Stimulated activated CD8-positive, alpha-beta memory T cell treated with anti-CD3 and anti-CD28 coated beads, Interleukin-12 subunit alpha, Interleukin-12 subunit beta, amount 100 ng/mL, for 4 hours (primary cell): ENCODE results near the gene PPP2R5D.
A peak's percentile ranks its signal among the peaks of the same experiment; 100 is the strongest.
"Not testable (repeated sequence)": the region's sequence is repeated elsewhere in the genome, so short reads cannot be mapped to it uniquely, and the experiment has no call there.

Experiments used
- DNase-seq: peaks from one replicate; pipeline ENCODE4 v3.0.0-alpha.2; 2020; ENCODE audit warnings: low read depth

The PPP2R5D gene

DNA sequence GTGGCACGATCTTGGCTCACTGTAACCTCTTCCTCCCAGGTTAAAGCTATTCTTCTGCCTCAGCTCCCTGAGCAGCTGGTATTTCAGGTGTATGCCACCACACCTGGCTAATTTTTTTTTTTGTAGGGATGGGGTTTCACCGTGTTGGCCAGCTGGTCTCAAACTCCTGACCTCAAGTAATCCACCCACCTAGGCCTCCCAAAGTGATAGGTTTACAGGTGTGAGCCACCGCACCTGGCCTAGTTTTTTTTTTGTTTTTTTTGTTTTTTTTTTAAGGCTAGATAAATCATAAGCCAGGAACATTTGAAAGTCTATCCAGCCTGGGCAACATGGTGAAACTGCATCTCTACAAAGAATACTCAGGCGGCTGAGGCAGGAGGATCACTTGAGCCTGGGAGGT is 48.0 kb downstream of the PPP2R5D start:
- DNase-seq = no peak

DNA sequence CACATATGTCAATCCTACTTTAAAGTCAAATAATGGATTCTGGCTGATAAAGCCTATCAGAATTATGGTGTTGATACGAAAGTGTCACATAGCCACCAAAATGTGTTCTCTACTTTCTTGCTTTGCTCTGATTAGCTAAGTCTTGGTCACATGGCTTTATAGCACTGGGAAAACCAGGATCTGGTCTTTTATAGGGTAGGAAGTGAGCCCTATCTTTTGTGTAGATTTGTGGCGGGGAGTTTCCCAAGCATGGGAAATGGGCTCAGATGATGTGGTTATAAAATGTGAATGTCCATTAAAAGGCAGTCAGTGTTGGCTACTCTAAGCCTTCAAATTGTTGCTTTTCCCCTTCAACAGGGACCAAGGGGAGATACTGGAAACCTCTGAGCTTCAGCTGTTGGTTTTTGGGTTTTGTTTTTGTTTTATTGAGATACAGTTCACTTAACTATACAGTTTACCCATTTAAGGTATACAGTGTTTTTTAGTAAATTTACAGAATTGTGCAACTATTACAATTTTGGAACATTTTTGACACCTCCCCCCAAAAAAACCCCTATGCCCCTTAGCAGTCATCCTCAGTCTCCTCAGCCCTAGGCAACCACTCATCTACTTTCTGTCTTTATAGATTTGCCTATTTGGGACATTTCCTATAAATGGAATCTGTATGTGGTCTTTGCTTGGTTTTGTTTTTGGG is 49.3 kb downstream of the PPP2R5D start:
- DNase-seq = no peak

DNA sequence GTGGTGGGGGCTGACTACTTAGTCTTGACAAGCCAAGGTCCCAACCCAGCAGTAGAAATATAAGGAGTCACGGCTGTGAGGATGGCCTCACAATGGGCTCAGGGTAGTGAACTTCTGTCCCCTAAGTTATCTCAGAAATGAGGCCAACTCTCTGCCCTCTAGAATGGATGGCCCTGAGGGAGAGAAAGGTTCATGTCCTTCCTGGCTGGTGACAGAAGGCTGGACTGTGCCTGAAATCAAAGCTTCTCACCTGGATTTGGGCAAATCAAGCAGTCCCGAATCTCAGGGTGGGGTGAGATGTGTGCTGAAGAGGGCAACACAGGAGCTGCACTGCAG is 49.8 kb downstream of the PPP2R5D start:
- no peak for DNase-seq

DNA sequence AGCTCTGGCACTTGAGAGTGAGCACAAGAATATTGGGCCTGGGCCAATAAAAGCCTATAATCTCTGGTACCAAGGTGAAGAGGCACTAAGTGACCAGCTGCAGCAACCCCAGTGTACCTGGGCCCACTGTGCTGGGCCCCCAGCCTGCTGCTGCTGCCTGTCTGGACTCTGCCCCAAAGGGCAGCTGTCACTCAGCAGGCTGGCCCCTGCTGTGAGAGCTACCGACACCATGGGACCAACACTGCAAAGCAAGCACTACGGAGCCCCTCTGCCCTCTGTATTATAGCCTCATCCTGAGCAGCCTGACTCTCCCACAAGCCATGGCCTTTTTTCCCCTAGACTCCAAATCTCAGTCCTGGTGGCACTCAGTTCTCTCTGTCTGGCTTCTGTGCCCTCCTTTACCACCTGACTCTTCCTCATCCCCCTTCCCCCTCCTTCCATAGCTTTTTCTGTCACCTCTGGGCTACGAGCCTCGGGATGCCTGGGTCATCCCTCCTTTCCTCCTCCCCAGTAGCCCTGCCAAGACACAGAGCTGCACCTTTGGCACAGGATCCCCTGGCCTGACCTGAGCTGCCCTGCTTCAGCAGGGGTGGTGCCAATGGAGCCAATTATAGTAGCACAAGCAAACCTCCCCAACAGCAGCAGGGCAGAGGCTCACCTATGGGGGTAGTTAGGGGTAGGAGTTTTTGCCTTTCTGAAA is 51.3 kb downstream of the PPP2R5D start:
- DNase-seq = no peak

DNA sequence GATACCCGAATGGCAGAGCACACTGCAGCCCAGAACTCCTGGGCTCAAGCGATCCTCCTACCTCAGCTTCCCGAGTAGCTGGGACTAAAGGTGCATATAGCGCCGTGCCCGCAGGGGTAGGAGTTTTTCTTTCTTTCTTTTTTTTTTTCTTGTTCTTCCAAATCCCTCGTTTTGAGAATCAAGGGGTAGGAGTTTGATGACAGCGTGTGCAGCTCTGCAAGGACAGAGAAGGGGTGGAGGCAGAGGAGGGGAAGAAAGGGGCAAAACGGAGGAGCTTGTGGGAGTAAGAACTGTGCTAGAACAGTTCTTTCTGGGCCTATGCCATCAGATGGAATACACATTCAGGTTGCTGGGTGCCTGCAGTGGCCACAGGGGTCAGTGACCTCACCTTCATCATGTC is 52.3 kb downstream of the PPP2R5D start:
- no peak for DNase-seq

DNA sequence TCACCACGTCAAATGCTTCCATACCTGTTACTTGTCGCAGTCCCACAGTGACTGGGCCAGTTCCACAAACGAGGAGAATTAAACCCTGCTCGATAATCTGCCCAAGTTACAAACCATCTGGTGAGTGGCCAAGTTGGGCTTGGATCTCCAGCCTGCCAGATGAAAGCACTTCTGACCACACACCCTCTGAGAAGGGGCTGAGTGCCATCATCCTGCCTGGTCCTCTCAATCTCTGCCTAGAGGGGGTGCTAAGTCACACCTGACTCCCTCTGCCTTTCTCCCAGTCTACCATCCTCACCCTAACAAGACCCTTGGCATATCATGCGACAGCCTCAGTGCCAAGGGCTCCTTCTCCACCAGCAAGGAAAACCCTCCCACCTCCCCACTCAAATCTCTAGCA is 52.8 kb downstream of the PPP2R5D start:
- DNase-seq = no peak

DNA sequence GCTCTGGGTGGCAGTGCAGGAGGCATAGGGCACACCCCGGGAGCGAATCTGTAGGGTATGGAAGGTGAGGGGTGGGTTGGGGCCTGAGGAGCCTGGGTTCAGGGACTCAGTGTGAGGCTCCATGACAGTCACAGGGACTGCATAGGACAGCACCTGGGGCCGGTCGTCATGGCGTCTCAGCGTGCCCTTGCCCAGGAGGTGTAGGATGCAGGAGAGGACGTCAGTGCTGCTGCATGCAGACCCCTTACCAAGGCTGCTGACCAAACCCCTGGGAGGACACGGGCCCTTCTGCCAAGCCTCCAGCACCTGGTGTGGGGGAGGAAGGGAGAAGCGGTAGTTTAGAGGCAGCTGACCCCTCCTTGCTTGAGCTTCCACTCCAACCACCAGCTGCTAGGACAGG is 53.3 kb downstream of the PPP2R5D start:
- no peak for DNase-seq

DNA sequence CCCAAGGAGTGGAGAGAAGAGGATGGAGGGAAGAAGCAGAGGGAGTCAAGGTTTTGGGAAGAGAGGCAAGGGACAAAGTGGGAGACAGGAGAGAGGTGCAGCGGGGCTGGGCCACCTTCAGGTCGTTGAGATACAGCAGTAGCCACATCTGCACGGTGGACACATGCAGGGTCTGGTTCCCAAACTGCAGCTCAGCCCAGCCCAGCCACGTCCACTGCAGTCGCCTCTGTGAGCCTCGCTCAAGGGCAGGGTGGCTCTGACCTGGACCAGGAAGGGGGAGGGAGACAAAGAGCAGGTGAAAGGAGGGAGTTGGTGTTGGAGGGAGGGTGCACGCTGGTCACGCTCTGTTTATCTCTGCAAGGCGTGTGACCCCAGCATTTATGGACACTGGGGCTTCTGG is 54.4 kb downstream of the PPP2R5D start:
- DNase-seq = no peak

DNA sequence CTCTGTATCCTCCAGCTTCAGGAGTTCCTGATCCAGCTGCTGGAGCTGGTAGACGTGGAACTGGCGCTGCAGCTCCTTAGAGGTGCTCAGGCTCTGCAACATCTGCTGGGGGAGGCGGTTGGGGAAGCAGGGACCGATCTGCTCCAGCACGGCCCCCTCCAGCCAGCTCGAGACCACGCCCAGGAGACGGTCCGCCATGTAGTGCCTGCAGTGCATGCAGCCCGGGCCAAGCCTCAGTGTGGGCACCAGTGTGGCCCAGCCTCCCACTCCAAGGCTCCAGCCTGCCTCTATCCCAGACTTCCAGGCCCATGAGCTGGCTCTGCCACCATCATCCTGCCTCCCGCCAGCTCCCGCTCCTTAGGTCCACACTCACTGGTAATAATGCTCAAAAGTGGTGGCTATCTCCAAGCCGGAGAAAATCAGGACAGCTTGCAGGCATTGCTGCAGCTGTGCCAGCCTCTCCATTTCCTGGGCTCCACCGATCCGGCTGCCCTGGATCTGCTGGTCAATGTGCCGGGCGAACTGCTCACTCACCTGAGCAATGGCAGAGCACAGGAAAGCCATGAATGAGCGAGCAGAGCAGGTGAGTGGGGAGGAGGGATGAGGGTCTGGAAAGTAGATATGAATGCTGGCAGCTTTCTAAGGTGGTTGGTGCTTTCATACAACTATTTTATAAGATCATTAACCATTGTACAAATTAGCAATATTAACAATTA is 56.3 kb downstream of the PPP2R5D start:
- DNase-seq = no peak

DNA sequence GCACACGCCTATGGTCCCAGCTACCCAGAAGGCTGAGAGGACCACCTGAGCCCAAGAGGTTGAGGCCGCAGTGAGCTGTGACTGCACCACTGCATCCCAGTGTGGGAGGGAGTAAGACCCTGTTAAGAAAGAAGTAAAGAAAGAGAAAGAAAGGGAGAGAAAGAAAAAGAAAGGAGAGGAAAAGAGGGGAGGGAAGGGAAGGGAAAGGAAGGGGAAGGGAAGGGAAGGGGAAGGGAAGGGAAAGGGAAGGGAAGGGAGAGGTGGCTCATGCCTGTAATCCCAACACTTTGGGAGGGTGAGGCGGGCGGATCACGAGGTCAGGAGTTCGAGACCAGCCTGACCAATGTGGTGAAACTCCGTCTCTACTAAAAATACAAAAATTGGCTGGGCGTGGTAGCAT is 57.1 kb downstream of the PPP2R5D start:
- DNase-seq = not testable (repeated sequence)

DNA sequence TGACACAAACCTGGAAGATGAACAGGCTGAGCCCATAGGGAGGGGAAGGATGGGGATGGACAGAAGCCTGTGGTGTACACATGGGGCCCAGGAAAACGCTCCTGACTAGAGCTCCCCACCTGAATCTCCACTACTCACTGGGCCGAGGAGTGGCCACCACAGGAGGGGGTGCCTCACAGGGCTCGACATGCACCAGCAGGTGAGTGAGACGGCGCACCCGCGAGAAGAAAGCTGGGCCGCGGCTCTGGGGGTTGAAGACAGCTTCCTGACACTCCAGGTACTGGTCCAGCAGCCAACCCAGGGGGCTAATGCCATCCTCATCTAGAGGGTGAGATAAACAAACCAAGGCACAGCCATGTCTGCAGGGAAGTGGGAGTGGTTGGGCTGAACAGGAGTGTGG is 58.9 kb downstream of the PPP2R5D start:
- DNase-seq = no peak

DNA sequence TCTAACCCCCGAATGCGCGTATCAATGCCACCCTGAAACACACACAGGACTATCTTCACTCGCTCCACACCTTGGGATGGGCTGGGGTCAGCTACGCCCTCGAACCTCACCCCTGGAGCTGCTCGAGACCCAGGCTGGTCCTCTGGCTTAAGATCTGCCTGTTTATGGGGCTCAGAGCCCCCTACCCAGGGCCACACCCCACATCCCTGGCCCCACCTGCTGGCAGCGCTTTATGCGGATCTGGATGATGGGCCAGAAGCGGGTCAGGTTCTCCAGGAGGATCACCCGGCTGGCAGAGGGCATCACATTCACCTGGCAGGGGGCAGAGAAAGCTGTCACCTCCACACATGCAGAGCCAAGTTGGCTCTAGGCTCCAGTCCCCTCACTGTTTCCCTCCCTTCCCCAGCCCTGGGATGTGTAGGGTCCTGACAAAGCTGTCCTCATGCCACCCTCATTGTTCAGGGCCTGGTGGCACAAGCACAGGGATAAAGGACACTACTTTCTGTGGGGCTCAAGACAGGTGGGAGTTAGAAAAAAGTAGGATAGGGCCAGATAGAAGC is 61.1 kb downstream of the PPP2R5D start:
- DNase-seq = no peak

DNA sequence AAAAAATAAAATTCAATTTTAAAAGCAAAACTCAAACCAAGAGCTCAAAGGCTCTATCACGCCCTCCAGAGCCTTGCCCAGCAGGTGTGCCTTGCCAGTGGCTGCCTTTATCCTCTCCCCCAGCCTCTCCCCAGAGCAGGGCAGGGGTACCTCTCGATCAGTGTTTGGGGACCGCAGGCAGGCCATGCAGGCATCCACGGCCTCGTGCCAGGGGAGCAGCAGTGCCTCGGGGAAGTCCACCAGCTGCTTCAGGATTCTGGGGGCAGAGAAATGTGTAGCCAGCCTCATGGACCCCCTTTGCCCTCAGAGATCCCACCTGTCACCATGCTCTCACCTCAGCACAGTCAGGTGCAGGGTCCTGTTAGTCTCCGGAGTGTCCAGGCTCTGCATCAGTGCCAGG is 63.6 kb downstream of the PPP2R5D start:
- no peak for DNase-seq

DNA sequence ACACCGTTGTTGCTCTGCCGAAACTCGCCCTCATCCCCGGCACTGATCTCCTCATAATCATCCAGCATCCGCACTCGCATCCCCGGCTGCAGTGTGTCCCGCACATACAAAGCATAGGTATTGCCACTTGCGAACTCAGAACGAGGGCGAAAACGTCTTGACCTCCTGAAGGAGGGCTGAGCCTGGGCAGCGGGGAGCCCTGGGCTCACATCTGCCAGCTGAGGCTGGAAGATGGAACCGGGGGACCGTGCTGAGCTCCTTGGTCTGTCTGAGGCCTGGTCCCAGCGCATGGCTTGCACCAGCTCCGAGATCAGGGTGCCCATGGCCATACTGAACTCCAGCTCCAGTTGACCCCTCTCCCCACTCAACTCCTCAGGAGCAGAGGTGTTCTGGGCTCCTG is 66.6 kb downstream of the PPP2R5D start:
- DNase-seq = no peak

DNA sequence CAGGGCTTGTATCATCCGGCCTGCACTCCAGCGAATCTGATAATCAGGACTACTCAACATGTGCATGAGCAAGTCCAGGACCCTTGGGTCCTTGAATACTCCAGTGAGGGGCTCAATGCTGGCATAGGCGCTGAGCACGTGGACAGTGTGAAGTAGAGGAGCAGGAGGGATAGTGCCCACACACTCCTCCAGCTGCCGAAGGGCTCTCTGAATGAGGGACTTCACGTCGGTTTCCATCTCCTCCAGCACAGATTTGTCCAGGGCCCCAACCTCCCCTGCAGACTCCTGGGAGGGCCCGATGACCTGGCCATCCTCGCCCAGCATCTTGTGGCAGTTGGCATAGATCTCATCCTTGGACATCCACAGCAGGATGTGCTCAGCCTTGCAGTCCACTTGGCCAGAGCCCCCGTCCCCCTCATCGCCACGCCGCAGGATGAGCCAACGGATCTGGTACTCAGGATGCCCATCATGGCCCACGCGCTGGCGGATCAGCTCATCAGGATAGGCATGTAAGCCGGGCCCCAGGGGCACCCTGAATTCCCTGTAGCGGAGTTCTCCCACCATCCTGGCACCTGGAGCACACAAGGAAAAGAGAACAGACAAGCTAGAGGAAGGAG is 68.0 kb downstream of the PPP2R5D start:
- DNase-seq = no peak

DNA sequence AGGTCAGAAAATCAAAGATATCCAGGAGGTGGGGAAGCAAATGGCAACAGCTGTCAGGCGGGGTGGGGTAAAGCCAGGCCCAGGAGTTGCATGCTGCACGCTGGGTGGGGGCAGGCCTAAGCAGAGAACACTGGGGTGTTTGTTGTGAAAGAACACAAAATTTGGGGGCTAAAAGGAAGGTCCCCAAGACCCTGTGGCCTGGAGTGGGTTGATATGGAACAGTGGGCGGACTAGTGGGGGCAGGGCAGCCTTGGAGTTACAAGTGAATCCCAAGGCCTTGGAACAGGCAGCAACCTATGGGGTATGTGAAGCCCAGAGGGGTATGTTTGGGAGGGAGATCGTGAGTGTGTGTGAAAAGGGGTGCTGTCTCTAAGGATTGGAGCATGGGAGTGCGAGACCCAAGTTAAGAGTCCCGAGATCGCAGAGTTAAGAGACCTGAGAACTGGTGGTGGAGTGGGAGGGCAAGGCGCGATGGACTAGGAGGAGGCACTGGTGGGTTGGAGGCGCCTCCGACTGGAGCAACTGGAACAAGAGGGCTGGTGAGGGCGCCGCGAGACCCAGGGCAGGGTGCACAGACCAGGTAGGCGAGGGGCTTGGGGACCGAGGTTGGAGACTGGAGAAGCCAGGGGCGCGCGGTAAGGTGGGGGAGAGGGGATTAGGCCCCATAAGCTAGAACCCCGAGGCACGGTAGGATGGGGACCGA is 68.6 kb downstream of the PPP2R5D start:
- no peak for DNase-seq

DNA sequence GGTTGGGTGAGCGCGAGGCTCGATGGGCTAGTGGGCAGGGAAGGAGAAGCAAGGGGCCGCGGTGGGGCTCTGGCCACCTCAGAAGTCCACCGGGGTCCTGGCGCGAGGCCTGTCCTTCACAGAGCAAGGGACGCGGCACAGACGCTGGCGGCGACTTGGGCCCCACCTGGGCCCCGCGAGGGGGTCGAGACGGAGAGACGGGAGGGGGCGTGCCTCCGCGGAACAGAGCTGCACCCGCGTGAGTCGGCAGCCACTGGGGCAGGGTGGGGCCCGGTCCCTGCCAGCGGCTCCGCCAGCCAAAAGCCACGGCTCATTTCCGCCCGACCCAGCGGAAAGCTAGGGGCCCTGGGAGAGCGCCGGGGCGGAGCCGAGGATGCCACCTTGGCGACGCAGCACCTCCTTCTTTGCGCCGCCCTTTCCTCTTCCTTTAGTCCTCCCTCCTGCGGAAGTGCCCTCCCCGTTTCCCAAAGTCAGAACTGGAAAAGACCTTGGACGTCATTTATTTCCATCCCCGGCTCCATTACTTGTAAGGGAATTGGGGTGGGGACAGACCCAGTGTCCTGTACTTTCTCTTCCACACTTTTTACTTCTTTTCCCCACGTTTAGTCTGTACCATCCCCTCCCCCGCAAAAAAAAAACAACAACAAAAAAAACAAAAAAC is 69.3 kb downstream of the PPP2R5D start, which contains the start of gene CUL7:
CUL7 (minus strand) TSS at position 307 of the 661 bp plus-strand sequence. CDS start 1,063 bp downstream, outside the sequence.
- DNase-seq = peak; percentile 77

DNA sequence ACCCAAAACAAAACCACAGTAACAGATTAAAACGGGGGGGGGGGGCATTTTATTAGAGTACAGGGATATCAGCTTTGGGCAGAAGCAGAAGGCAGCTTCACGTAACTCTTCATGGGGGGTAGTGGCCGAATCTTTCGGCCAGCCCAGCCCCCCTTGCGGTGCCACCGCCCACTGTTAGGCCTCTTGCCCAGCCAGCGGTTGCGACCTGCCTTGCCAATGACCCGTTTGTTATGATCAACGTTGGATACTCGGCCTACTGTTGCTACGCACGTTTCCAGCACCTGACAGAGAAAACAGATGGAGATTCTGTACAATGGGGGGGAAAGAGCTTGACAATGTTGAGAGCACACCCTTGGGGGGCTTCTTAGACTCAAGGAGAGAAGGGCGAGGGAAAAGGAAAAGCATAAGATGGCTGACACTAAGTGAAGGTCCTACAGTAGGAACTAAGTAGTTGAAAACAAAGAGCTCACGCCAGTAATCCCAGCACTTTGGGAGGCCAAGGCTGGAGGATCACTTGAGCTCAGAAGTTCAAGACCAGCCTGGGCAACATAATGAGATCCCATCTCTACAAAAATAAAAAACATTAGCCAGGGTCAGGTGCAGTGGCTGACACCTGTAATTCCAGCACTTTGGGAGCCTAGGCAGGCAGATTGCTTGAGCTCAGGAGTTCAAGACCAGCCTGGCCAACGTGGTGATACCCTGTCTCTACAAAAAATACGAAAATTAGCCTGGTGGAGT is 70.0 kb downstream of the PPP2R5D start:
- no peak for DNase-seq

DNA sequence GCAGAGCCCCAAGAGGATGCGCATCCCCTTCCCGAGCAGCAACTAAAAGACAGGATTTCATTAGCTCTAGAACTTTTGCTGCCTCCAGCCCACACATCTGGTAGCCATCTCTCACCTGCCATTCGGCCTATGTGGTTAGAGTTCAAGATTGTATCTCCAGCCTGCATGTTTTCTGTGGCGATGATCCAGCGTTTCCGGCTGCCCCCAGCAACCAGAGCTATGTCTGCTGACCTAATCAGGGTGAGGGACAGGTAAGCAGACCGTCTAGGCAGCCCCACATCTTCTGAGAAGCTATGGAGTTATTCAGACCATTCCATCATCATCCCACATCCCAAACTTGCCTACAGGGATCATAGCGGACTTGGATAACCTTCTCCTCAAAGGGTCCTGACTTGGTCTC is 71.6 kb downstream of the PPP2R5D start:
- no peak for DNase-seq

DNA sequence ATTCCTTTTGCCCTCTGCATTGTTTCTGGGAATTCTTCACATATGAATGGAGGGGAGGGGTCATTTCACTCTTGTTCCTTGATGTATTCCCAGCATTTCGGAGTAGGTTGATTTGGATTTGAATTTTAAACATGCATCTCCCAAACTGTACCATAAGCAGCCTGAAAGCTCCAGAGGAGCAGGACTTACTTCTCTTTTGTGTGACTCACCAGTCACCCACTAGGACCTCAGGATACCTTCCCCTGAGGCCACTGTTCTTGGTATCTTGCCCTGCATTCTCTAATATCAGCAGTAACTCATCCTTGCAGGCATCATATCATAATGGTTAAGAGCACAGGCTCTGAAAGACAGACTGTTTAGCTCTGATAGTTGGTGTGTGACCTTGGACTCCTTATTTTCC is 74.2 kb downstream of the PPP2R5D start:
- no peak for DNase-seq
